Upper lobe of left lung (tissue), 6 donors: ENCODE results near the gene DDX59. TPM values are rescaled to one million over a fixed set of nuclear protein-coding genes. Genes with fewer than 3 reads are reported as not detected.

Source experiments
- ATAC-seq, 2 donors: fragments of 200-7000 bp; cut with Tn5 transposase; one replicate each; pipeline ENCODE4 v1.9.1; 2022; ENCODE audit warnings: mild to moderate bottlenecking in 2 of 2, moderate library complexity in 2 of 2; ENCODE audit not compliant: low FRiP score in 2 of 2
- DNase-seq, 2 donors: peaks; one replicate each; pipeline ENCODE4 v3.0.0-alpha.2; 2019 to 2020
- H3K27ac ChIP-seq, 4 donors: fragments of 200-600 bp; sonication (generic); one replicate each; pipeline ENCODE4 v1.5.1; 2016 to 2019
- H3K27me3 ChIP-seq, 4 donors: fragments of 200-600 bp; sonication (generic); one replicate each; pipeline ENCODE4 v1.5.1; 2017 to 2019
- H3K36me3 ChIP-seq, 4 donors: fragments of 200-600 bp; sonication (generic); one replicate each; pipeline ENCODE4 v1.5.1; 2016 to 2019
- H3K4me1 ChIP-seq, 4 donors: fragments of 200-600 bp; sonication (generic); one replicate each; pipeline ENCODE4 v1.5.1; 2018 to 2019
- H3K4me3 ChIP-seq, 4 donors: fragments of 200-600 bp; sonication (generic); one replicate each; pipeline ENCODE4 v1.5.1; 2017 to 2019; ENCODE audit warnings: mild to moderate bottlenecking in 2 of 4, moderate library complexity in 1 of 4
- H3K9me3 ChIP-seq, 4 donors: fragments of 200-600 bp; sonication (generic); one replicate each; pipeline ENCODE4 v1.5.1; 2018 to 2019
- CTCF ChIP-seq, 6 experiments: fragments of 450-650 bp in 4 of 6; fragments of 200-600 bp in 2 of 6; sonication (generic) in 2 of 6; IDR thresholded peaks; one replicate each; pipeline ENCODE4 v1.5.1; 2016 to 2019; ENCODE audit warnings: antibody characterized with exemption in 6 of 6
- EP300 ChIP-seq, 4 donors: sonication (generic); formaldehyde crosslinking; IDR thresholded peaks; one replicate each; pipeline ENCODE4 v1.5.1; 2017; ENCODE audit warnings: antibody characterized with exemption in 4 of 4, control low read depth in 2 of 4
- POLR2A ChIP-seq, 4 donors: fragments of 450-650 bp; IDR thresholded peaks; one replicate each; pipeline ENCODE4 v1.5.1; 2016 to 2017; ENCODE audit warnings: antibody characterized with exemption in 4 of 4, mild to moderate bottlenecking in 2 of 4
- POLR2AphosphoS5 ChIP-seq, 2 donors: sonication (generic); formaldehyde crosslinking; IDR thresholded peaks; one replicate each; pipeline ENCODE4 v1.5.1; 2017; ENCODE audit warnings: antibody characterized with exemption in 2 of 2
- WGBS, 2 donors: methylation state at CpG; one replicate each; pipeline ENCODE4 v1.1.5; 2017 to 2018; 5-methylcytosine and 5-hydroxymethylcytosine counted together
- total RNA-seq, 6 donors: library from RNA; depleted of rRNA in 4 of 6; stranded (reverse); fragments of >200 nt in 4 of 6; gene quantifications; one replicate each; pipeline versions ENCODE4 v1.1.0 to v1.2.1, GENCODE V29; 2016 to 2021
- donor health status: DM: no; HTN: no; CAD: no; lungs with moderate emphysema.
- donor health status: DM: no; HTN: yes; CAD: no; lungs with severe emphysema.

Gene DDX59
- total RNA-seq, 6 donors from 2014 or later = 18.4 to 35.6 (median 22.5) TPM

- Histone ChIP-seq H3K27ac (no peak overlapping the region), H3K4me3 (no peak overlapping the region), H3K36me3 (no peaks in the 10 kb centered on the region), H3K27me3 (no peaks in the 10 kb centered on the region), H3K9me3 (no peaks in the 10 kb centered on the region), H3K4me1 (no peaks in the 10 kb centered on the region)
- no peak for ATAC-seq
- TF ChIP-seq POLR2A (IDR thresholded peaks at IDR 0.05) (no peak), POLR2AphosphoS5 (IDR thresholded peaks at IDR 0.05) (no peak), CTCF (IDR thresholded peaks at IDR 0.05) (no peak), EP300 (IDR thresholded peaks at IDR 0.05) (no peak)
- no peak for DNase-seq
- 54 to 70% methylated on average over 6 of the region's 6 CpGs for WGBS, 2 donors
Measured at GRCh38 chr1:200681231-200681630, 11.5 kb upstream of the DDX59 start.

- no peaks in the 10 kb centered on the region for H3K36me3 ChIP-seq
- no peak overlapping the region for H3K4me3 ChIP-seq
- no peaks in the 10 kb centered on the region for H3K27me3 ChIP-seq
- H3K27ac ChIP-seq = no peak overlapping the region
- no peak for DNase-seq
- 85 to 92% methylated on average over 6 of the region's 6 CpGs for WGBS, 2 donors
- TF ChIP-seq POLR2A (IDR thresholded peaks at IDR 0.05) (no peak), CTCF (IDR thresholded peaks at IDR 0.05) (no peak), POLR2AphosphoS5 (IDR thresholded peaks at IDR 0.05) (no peak), EP300 (IDR thresholded peaks at IDR 0.05) (no peak)
- no peak for ATAC-seq
- H3K9me3 ChIP-seq = no peaks in the 10 kb centered on the region
- H3K4me1 ChIP-seq = no peaks in the 10 kb centered on the region
Measured at GRCh38 chr1:200676829-200677228, 7.1 kb upstream of the DDX59 start.

GRCh38 chr1:200675588-200675852 is 5.8 kb upstream of the DDX59 start:
- no peak for ATAC-seq
- no peak for DNase-seq

GRCh38 chr1:200674838-200675587 is 5.3 kb upstream of the DDX59 start:
- H3K27me3 ChIP-seq = no peaks in the 10 kb centered on the region

More at GRCh38 chr1:200675588-200675852, 5.8 kb upstream of the DDX59 start:
- 77 to 91% methylated on average over 4 of the region's 4 CpGs for WGBS, 2 donors
- H3K4me3 ChIP-seq = no peak overlapping the region
- no peaks in the 10 kb centered on the region for H3K36me3 ChIP-seq
- no peaks in the 10 kb centered on the region for H3K27me3 ChIP-seq
- H3K27ac ChIP-seq = no peak overlapping the region
- TF ChIP-seq POLR2AphosphoS5 (IDR thresholded peaks at IDR 0.05) (no peak), POLR2A (IDR thresholded peaks at IDR 0.05) (no peak), EP300 (IDR thresholded peaks at IDR 0.05) (no peak), CTCF (IDR thresholded peaks at IDR 0.05) (no peak)
- H3K9me3 ChIP-seq = no peaks in the 10 kb centered on the region
- H3K4me1 ChIP-seq = peaks cover 4 to 6% (median 5%) of the 10 kb centered on the region in 4 donors

More at GRCh38 chr1:200674838-200675587, 5.3 kb upstream of the DDX59 start:
- Histone ChIP-seq H3K9me3 (no peaks in the 10 kb centered on the region), H3K4me3 (no peak overlapping the region), H3K27ac (no peak overlapping the region), H3K36me3 (no peaks in the 10 kb centered on the region), H3K4me1 (peaks cover 5 to 9% (median 7%) of the 10 kb centered on the region in 4 donors)
- no peak for TF ChIP-seq EP300 (IDR thresholded peaks at IDR 0.05)
- TF ChIP-seq CTCF (IDR thresholded peaks at IDR 0.05) = no peak
- ATAC-seq (no peak), DNase-seq (no peak)
- 86 to 90% methylated on average over 5 of the region's 5 CpGs for WGBS, 2 donors
